HepG2 (cell line): Measurements from ENCODE around the gene KLRC4. TPM values are rescaled to one million over a fixed set of nuclear protein-coding genes. Genes with fewer than 3 reads are reported as not detected.

Experiments used
- BHLHE40 ChIP-seq: IDR thresholded peaks from 2 replicates; pipeline ENCODE4 v1.6.1; 2011; ENCODE audit warnings: low read length, improper control_type of control experiment
- BRD4 ChIP-seq: sonication (generic); formaldehyde crosslinking; IDR thresholded peaks from 2 replicates; pipeline ENCODE4 v1.4.0; 2020; ENCODE audit warnings: missing genetic modification reagents
- GRHL1 ChIP-seq: sonication (generic); formaldehyde crosslinking; conservative IDR thresholded peaks from 2 replicates; pipeline ENCODE4 v1.8.0; 2022; ENCODE audit warnings: missing genetic modification reagents
- HOXA7 ChIP-seq: sonication (generic); formaldehyde crosslinking; IDR thresholded peaks from 2 replicates; pipeline ENCODE4 v1.8.1; 2022; ENCODE audit warnings: mild to moderate bottlenecking, missing genetic modification reagents, moderate library complexity
- JUN ChIP-seq: sonication (generic); formaldehyde crosslinking; IDR thresholded peaks from 2 replicates; pipeline ENCODE4 v1.4.0; 2020; ENCODE audit warnings: mild to moderate bottlenecking, missing genetic modification reagents
- KLF13 ChIP-seq: sonication (generic); formaldehyde crosslinking; IDR thresholded peaks from 2 replicates; pipeline ENCODE4 v1.4.0; 2020; ENCODE audit warnings: mild to moderate bottlenecking, missing genetic modification reagents
- MAF1 ChIP-seq: sonication (generic); formaldehyde crosslinking; IDR thresholded peaks from 2 replicates; pipeline ENCODE4 v1.5.0; 2020; ENCODE audit warnings: missing genetic modification reagents, borderline replicate concordance
- MXD4 ChIP-seq: IDR thresholded peaks from 2 replicates; pipeline ENCODE4 v1.6.1; 2016; ENCODE audit warnings: mild to moderate bottlenecking, missing biosample characterization, missing genetic modification reagents
- PCBP2 ChIP-seq: fragments of 200-400 bp; formaldehyde crosslinking; optimal IDR thresholded peaks from 2 replicates; pipeline ENCODE3; 2018; ENCODE audit warnings: low read length, low read depth; ENCODE audit not compliant: poor library complexity, severe bottlenecking
- ZBTB1 ChIP-seq: sonication (generic); formaldehyde crosslinking; IDR thresholded peaks from 2 replicates; pipeline ENCODE4 v1.4.0; 2020; ENCODE audit warnings: missing genetic modification reagents, borderline replicate concordance
- ZMYM3 ChIP-seq: sonication (generic); formaldehyde crosslinking; IDR thresholded peaks from 2 replicates; pipeline ENCODE4 v1.5.1; 2020; ENCODE audit warnings: mild to moderate bottlenecking, missing genetic modification reagents
- ZNF260 ChIP-seq: sonication (generic); formaldehyde crosslinking; IDR thresholded peaks from 2 replicates; pipeline ENCODE4 v1.4.0; 2020; ENCODE audit warnings: missing genetic modification reagents, low read depth, mild to moderate bottlenecking, borderline replicate concordance
- ZNF562 ChIP-seq: sonication (generic); formaldehyde crosslinking; IDR thresholded peaks from 2 replicates; pipeline ENCODE4 v1.8.0; 2022; ENCODE audit warnings: missing genetic modification reagents, borderline replicate concordance
- ZNF589 ChIP-seq: sonication (generic); formaldehyde crosslinking; conservative IDR thresholded peaks from 2 replicates; pipeline ENCODE4 v1.8.0; 2022; ENCODE audit warnings: mild to moderate bottlenecking, moderate library complexity, missing genetic modification reagents
- polyA plus RNA-seq, 8 experiments: library from polyadenylated mRNA; depleted of rRNA in 3 of 8; stranded (reverse) in 7 of 8; unstranded in 1 of 8; fragments of >200 nt; fragmentation: Illumina TruSeq in 4 of 8; extraction: Trizol in 4 of 8; gene quantifications; 2 replicates each; pipeline versions ENCODE4 v1.2.1 to v1.2.3, GENCODE V29; 2011 to 2016; ENCODE audit warnings: low read depth in 4 of 8, missing spikeins in 1 of 8, mixed read lengths in 1 of 8; ENCODE audit not compliant: insufficient read depth in 1 of 8
- total RNA-seq, 5 experiments: library from RNA; depleted of rRNA; stranded (reverse); fragments of >200 nt; fragmentation: Illumina TruSeq; extraction: Trizol; gene quantifications; 2 replicates each; pipeline ENCODE4 v1.2.3, GENCODE V29; 2016; ENCODE audit warnings: low read depth in 1 of 5
- TF ChIP-seq, protein P1 (sequence below): conservative IDR thresholded peaks from 2 replicates; pipeline ENCODE4 v1.6.1; 2018; ENCODE audit warnings: missing genetic modification reagents
- TF ChIP-seq, protein P2 (sequence below): sonication (generic); formaldehyde crosslinking; IDR thresholded peaks from 2 replicates; pipeline ENCODE4 v1.5.1; 2020; ENCODE audit warnings: missing genetic modification reagents, mild to moderate bottlenecking, borderline replicate concordance

KLRC4 gene
- total and polyA plus RNA-seq, 2 of the 13 experiments (the other 11 are each of a cell fraction or from before 2014, with no cell fraction given): 0.09 TPM; not detected in 1

DNA sequence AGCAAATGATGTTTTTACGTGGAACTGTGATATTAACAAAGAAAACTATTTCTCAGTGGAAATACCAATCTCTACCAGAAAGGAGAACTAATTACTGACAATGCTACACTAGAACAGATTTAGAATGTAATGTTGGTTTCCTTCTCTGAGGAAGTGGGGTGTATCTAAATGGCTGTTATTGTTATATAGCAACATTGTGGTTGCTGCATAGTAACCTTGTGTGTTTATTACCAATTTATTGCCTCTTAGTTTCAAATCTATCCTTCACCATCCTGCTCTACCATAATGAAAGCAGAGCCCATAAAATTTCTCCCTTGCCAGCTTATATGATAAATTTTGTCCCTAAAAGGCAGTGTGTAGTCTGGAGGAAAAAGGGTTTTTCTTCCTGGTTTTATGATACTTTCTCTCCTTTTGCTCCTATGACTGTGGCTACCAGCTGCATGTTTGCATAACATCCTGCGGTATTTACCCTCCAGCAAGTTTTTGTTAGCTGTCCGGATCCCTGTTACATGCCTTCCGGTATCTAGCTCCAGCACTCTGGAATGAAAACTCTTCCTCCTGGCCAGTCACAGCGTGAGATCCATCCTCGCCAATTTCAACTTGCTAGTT lies 14.1 kb downstream of the KLRC4 start (continued):
- no peak for TF ChIP-seq MAF1 (CRISPR knock-in tag)
- TF ChIP-seq, protein P1, sequence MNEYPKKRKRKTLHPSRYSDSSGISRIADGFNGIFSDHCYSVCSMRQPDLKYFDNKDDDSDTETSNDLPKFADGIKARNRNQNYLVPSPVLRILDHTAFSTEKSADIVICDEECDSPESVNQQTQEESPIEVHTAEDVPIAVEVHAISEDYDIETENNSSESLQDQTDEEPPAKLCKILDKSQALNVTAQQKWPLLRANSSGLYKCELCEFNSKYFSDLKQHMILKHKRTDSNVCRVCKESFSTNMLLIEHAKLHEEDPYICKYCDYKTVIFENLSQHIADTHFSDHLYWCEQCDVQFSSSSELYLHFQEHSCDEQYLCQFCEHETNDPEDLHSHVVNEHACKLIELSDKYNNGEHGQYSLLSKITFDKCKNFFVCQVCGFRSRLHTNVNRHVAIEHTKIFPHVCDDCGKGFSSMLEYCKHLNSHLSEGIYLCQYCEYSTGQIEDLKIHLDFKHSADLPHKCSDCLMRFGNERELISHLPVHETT: no peak
- TF ChIP-seq MXD4 (CRISPR knock-in tag): no peak
- no peak for TF ChIP-seq KLF13 (CRISPR knock-in tag)
- TF ChIP-seq, protein P2, sequence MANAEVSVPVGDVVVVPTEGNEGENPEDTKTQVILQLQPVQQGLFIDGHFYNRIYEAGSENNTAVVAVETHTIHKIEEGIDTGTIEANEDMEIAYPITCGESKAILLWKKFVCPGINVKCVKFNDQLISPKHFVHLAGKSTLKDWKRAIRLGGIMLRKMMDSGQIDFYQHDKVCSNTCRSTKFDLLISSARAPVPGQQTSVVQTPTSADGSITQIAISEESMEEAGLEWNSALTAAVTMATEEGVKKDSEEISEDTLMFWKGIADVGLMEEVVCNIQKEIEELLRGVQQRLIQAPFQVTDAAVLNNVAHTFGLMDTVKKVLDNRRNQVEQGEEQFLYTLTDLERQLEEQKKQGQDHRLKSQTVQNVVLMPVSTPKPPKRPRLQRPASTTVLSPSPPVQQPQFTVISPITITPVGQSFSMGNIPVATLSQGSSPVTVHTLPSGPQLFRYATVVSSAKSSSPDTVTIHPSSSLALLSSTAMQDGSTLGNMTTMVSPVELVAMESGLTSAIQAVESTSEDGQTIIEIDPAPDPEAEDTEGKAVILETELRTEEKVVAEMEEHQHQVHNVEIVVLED (CRISPR knock-in tag): no peak
- no peak for TF ChIP-seq ZNF562 (CRISPR knock-in tag)
- TF ChIP-seq ZNF260 (CRISPR knock-in tag): no peak
- no peak for TF ChIP-seq ZNF589 (CRISPR knock-in tag)
- no peak for TF ChIP-seq ZMYM3 (CRISPR knock-in tag)
- TF ChIP-seq HOXA7 (CRISPR knock-in tag): no peak
- TF ChIP-seq GRHL1 (CRISPR knock-in tag): no peak
- TF ChIP-seq BRD4 (CRISPR knock-in tag): no peak
- no peak for TF ChIP-seq BHLHE40
- no peak for TF ChIP-seq PCBP2
- no peak for TF ChIP-seq ZBTB1 (CRISPR knock-in tag)
- no peak for TF ChIP-seq JUN (CRISPR knock-in tag)
